ENCODE data around the gene NEUROD4. TPM values are rescaled to one million over a fixed set of nuclear protein-coding genes. Genes with fewer than 3 reads are reported as not detected.

Gene NEUROD4
- total RNA-seq, 1 donor from 2014 or later = not detected

DNA sequence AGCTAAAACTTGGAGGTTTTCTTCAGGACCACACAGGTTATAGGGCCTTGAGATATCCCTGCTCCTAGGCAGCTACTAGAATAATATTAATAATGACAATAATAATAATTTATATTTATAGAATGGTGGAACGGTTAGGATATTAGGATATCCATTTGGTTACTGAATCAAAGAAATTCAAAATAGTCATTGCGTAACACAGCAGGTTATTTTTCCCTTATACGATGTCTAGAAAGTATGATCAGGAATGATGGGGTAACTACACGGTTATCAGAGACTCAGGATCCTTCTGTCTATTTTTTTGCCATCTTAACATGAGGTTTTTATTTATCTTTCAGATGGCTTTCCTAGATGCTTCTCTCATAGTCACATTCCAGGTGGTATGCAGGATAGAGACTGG lies 39.0 kb downstream of the NEUROD4 start:
- H3K4me3 Mint-ChIP-seq (ENCODE audit: unreplicated experiment) = no peak overlapping the region
- H3K36me3 Mint-ChIP-seq (ENCODE audit: unreplicated experiment) = no peaks in the 10 kb centered on the region
- H3K9me3 Mint-ChIP-seq (ENCODE audit: unreplicated experiment) = no peaks in the 10 kb centered on the region
- peaks cover 11% of the 10 kb centered on the region for H3K27me3 Mint-ChIP-seq (ENCODE audit: unreplicated experiment)
- DNase-seq (ENCODE audit: extremely low spot score, unreplicated experiment) = no peak
- H3K27ac Mint-ChIP-seq (ENCODE audit: unreplicated experiment) = no peak overlapping the region
- H3K4me1 Mint-ChIP-seq (ENCODE audit: unreplicated experiment) = no peaks in the 10 kb centered on the region
- TF ChIP-seq, protein P1, sequence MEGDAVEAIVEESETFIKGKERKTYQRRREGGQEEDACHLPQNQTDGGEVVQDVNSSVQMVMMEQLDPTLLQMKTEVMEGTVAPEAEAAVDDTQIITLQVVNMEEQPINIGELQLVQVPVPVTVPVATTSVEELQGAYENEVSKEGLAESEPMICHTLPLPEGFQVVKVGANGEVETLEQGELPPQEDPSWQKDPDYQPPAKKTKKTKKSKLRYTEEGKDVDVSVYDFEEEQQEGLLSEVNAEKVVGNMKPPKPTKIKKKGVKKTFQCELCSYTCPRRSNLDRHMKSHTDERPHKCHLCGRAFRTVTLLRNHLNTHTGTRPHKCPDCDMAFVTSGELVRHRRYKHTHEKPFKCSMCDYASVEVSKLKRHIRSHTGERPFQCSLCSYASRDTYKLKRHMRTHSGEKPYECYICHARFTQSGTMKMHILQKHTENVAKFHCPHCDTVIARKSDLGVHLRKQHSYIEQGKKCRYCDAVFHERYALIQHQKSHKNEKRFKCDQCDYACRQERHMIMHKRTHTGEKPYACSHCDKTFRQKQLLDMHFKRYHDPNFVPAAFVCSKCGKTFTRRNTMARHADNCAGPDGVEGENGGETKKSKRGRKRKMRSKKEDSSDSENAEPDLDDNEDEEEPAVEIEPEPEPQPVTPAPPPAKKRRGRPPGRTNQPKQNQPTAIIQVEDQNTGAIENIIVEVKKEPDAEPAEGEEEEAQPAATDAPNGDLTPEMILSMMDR (IDR thresholded peaks at IDR 0.05) = no peak

DNA sequence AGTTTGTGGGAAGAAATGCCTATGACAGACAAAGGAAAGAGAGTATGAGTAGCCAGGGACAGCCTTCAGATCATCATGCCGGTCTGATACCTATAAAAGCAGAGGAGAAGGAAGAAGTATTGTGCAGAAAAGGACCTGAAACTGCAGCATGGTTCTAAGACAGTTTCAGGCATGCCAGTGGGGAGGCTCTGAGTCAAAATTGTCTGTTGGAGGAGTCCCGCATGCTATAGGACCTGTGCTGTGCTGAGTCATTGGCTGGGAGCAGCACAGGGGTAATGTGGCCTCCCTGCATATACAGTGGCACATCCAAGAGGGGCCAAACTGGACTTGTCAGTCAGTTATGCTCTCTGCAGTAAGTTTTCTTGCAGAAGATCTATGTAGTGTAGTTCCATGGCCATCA lies 40.7 kb downstream of the NEUROD4 start:
- Mint-ChIP-seq H3K4me3 (ENCODE audit: unreplicated experiment) (no peak overlapping the region), H3K36me3 (ENCODE audit: unreplicated experiment) (no peaks in the 10 kb centered on the region), H3K4me1 (ENCODE audit: unreplicated experiment) (no peaks in the 10 kb centered on the region), H3K27me3 (ENCODE audit: unreplicated experiment) (peaks cover 19% of the 10 kb centered on the region), H3K9me3 (ENCODE audit: unreplicated experiment) (no peaks in the 10 kb centered on the region), H3K27ac (ENCODE audit: unreplicated experiment) (no peak overlapping the region)
- no peak for DNase-seq (ENCODE audit: extremely low spot score, unreplicated experiment)
- TF ChIP-seq, protein P1 (IDR thresholded peaks at IDR 0.05) = no peak

DNA sequence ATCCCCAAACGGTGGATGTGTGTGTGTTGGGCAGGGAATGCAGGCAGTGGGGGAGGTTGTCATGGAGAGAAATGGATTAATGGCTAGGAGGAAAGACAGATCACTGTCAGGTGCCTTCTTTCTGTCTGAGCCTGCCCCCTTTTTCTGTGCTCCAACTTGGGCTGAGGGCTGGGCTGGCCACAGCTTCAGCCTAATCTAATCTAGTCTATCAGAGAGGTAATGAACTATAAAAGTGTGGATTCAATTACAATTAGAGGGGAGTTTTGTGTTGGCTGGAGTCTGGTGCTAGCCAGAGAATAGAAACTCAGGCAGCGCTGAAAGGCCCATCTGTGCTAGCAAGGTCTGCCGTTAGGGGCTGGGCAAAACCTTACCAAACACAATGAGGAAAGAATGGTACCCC lies 41.2 kb downstream of the NEUROD4 start:
- Mint-ChIP-seq H3K27me3 (ENCODE audit: unreplicated experiment) (peaks cover 23% of the 10 kb centered on the region), H3K36me3 (ENCODE audit: unreplicated experiment) (no peaks in the 10 kb centered on the region), H3K27ac (ENCODE audit: unreplicated experiment) (no peak overlapping the region), H3K9me3 (ENCODE audit: unreplicated experiment) (no peaks in the 10 kb centered on the region), H3K4me1 (ENCODE audit: unreplicated experiment) (no peaks in the 10 kb centered on the region), H3K4me3 (ENCODE audit: unreplicated experiment) (no peak overlapping the region)
- no peak for DNase-seq (ENCODE audit: extremely low spot score, unreplicated experiment)
- TF ChIP-seq, protein P1 (IDR thresholded peaks at IDR 0.05) = no peak

DNA sequence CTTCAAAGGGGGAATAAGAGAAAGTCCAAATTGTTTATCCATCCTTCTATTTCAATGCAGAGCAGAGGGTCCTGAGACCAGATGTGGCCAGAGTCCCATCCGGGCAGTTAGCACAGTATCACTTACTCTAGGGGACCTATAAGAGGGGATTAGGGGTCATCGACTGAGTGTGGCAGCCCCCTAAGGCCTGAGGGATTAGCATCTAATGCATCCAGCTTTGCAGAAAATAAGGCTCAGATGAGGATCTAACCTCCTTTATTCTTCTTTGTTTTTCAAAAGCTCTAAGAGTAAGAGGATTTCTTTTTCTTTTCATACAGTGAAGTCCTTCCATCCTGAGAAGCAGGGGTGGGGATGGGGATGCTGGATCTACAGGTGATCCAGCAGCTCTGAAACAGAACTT lies 43.5 kb downstream of the NEUROD4 start:
- no peaks in the 10 kb centered on the region for H3K4me1 Mint-ChIP-seq (ENCODE audit: unreplicated experiment)
- no peak for DNase-seq (ENCODE audit: extremely low spot score, unreplicated experiment)
- TF ChIP-seq, protein P1 (IDR thresholded peaks at IDR 0.05) = no peak
- H3K36me3 Mint-ChIP-seq (ENCODE audit: unreplicated experiment) = no peaks in the 10 kb centered on the region
- no peak overlapping the region for H3K4me3 Mint-ChIP-seq (ENCODE audit: unreplicated experiment)
- no peak overlapping the region for H3K27ac Mint-ChIP-seq (ENCODE audit: unreplicated experiment)
- no peaks in the 10 kb centered on the region for H3K9me3 Mint-ChIP-seq (ENCODE audit: unreplicated experiment)
- peaks cover 26% of the 10 kb centered on the region for H3K27me3 Mint-ChIP-seq (ENCODE audit: unreplicated experiment)

DNA sequence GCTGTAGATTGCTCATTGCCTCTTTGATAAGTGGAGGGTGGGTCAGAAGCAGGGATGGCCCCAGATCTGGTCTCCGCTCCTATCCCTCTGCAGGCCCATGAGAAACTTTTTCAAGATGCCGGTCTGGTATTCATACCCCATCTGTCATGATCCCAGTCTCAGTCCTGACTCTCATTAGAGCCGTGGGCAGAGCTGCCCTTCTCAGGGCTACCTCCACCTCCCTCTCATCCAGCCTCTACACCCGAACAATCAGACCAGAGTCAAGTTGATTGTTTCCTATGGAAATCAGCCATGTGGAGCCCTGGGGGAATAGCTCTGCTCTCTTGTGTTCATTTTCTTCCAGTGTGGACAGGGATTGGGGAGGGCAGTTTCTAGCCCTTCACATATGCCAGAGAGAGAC lies 45.8 kb downstream of the NEUROD4 start:
- Mint-ChIP-seq H3K36me3 (ENCODE audit: unreplicated experiment) (no peaks in the 10 kb centered on the region), H3K4me1 (ENCODE audit: unreplicated experiment) (no peaks in the 10 kb centered on the region), H3K27ac (ENCODE audit: unreplicated experiment) (no peak overlapping the region), H3K27me3 (ENCODE audit: unreplicated experiment) (peaks cover 18% of the 10 kb centered on the region), H3K9me3 (ENCODE audit: unreplicated experiment) (no peaks in the 10 kb centered on the region), H3K4me3 (ENCODE audit: unreplicated experiment) (no peak overlapping the region)
- no peak for DNase-seq (ENCODE audit: extremely low spot score, unreplicated experiment)
- TF ChIP-seq, protein P1 (IDR thresholded peaks at IDR 0.05) = no peak

All from osteocyte (in vitro differentiated cells).